ENCODE measurements around the gene ACVR1C.

Gene ACVR1C

GRCh38 chr2:157559061-157559460 is 69.6 kb downstream of the ACVR1C start:
- no peak for DNase-seq (ENCODE audit: low spot score)
- Histone ChIP-seq H3K4me3 (no peak overlapping the region), H3K27ac (no peak overlapping the region)
- no peak for TF ChIP-seq CTCF (IDR thresholded peaks at IDR 0.05)

- no peak for TF ChIP-seq CTCF (IDR thresholded peaks at IDR 0.05)
Observed at GRCh38 chr2:157557770-157558169, 70.9 kb downstream of the ACVR1C start.

GRCh38 chr2:157540102-157540501 is 88.6 kb downstream of the ACVR1C start:
- no peak for DNase-seq (ENCODE audit: low spot score)
- Histone ChIP-seq H3K4me3 (no peak overlapping the region), H3K27ac (no peak overlapping the region)
- no peak for TF ChIP-seq CTCF (IDR thresholded peaks at IDR 0.05)

More at GRCh38 chr2:157557770-157558169, 70.9 kb downstream of the ACVR1C start:
- no peak for DNase-seq (ENCODE audit: low spot score)
- Histone ChIP-seq H3K4me3 (no peak overlapping the region), H3K27ac (no peak overlapping the region)

- no peak overlapping the region for H3K27ac ChIP-seq
- DNase-seq (ENCODE audit: low spot score): no peak
- H3K4me3 ChIP-seq: no peak overlapping the region
- TF ChIP-seq CTCF (IDR thresholded peaks at IDR 0.05): no peak
Observed at GRCh38 chr2:157538064-157538463, 90.6 kb downstream of the ACVR1C start.

- TF ChIP-seq CTCF (IDR thresholded peaks at IDR 0.05): no peak
- no peak overlapping the region for H3K27ac ChIP-seq
- DNase-seq (ENCODE audit: low spot score): no peak
- H3K4me3 ChIP-seq: no peak overlapping the region
Observed at GRCh38 chr2:157536815-157537214, 91.8 kb downstream of the ACVR1C start.

- DNase-seq (ENCODE audit: low spot score): no peak
- no peak overlapping the region for H3K4me3 ChIP-seq
- no peak for TF ChIP-seq CTCF (IDR thresholded peaks at IDR 0.05)
- no peak overlapping the region for H3K27ac ChIP-seq
Observed at GRCh38 chr2:157528963-157529751, 99.5 kb downstream of the ACVR1C start.

GRCh38 chr2:157526070-157526469 is 102.6 kb downstream of the ACVR1C start:
- no peak for TF ChIP-seq CTCF (IDR thresholded peaks at IDR 0.05)
- Histone ChIP-seq H3K27ac (no peak overlapping the region), H3K4me3 (no peak overlapping the region)
- DNase-seq (ENCODE audit: low spot score): no peak

All from coronary artery (tissue), 2 donors.